OCI-LY1 (cell line): Measurements from ENCODE around the gene HPSE2.

Experiments used
- H2AFZ ChIP-seq: fragments of 200-600 bp; sonication (generic), shearing (Covaris generic); 2 replicates; pipeline ENCODE4 v1.6.0; 2014; ENCODE audit warnings: antibody characterized with exemption, mild to moderate bottlenecking, low read length
- H3F3A ChIP-seq: fragments of 200-600 bp; sonication (generic), shearing (Covaris generic); 2 replicates; pipeline ENCODE4 v1.6.0; 2014; ENCODE audit warnings: mild to moderate bottlenecking, antibody characterized with exemption, low read length, moderate library complexity; ENCODE audit not compliant: insufficient read depth
- H3K27ac ChIP-seq: fragments of 200-600 bp; sonication (generic); 2 replicates; pipeline ENCODE4 v1.5.1; 2014; ENCODE audit warnings: low read length, mixed run types, mild to moderate bottlenecking, low read depth; ENCODE audit not compliant: poor library complexity, severe bottlenecking
- H3K27me3 ChIP-seq: fragments of 200-600 bp; sonication (generic); 2 replicates; pipeline ENCODE4 v1.6.0; 2014; ENCODE audit warnings: antibody characterized with exemption, mild to moderate bottlenecking, low read length, moderate library complexity; ENCODE audit not compliant: insufficient read depth
- H3K36me3 ChIP-seq: fragments of 200-600 bp; sonication (generic); 2 replicates; pipeline ENCODE4 v1.6.1; 2014; ENCODE audit warnings: mild to moderate bottlenecking, antibody characterized with exemption, low read length, moderate library complexity, mixed read lengths; ENCODE audit not compliant: insufficient read depth
- H3K4me1 ChIP-seq: fragments of 200-600 bp; sonication (generic); 2 replicates; pipeline ENCODE4 v1.5.1; 2014; ENCODE audit warnings: mild to moderate bottlenecking, low read length, moderate library complexity; ENCODE audit not compliant: insufficient read depth, severe bottlenecking
- H3K4me2 ChIP-seq: fragments of 200-600 bp; sonication (generic), shearing (Covaris generic); 2 replicates; pipeline ENCODE4 v1.6.1; 2014; ENCODE audit warnings: low read length
- H3K4me3 ChIP-seq: fragments of 200-600 bp; sonication (generic); 2 replicates; pipeline ENCODE4 v1.5.1; 2014; ENCODE audit warnings: low read length, low read depth, mild to moderate bottlenecking, mixed read lengths; ENCODE audit not compliant: poor library complexity, severe bottlenecking
- H3K79me2 ChIP-seq: fragments of 200-600 bp; shearing (Covaris generic); 2 replicates; pipeline ENCODE4 v1.6.1; 2016; ENCODE audit warnings: mixed run types, low read length, mixed read lengths; ENCODE audit not compliant: insufficient read depth
- H3K9ac ChIP-seq: fragments of 200-600 bp; sonication (generic), shearing (Covaris generic); 2 replicates; pipeline ENCODE4 v1.6.1; 2014; ENCODE audit warnings: mild to moderate bottlenecking, low read length, mixed read lengths
- H3K9me2 ChIP-seq: fragments of 200-600 bp; sonication (generic), shearing (Covaris generic); 2 replicates; pipeline ENCODE4 v1.6.1; 2014; ENCODE audit warnings: low read depth, mild to moderate bottlenecking, low read length, mixed read lengths
- H3K9me3 ChIP-seq: fragments of 200-600 bp; shearing (Covaris generic); 2 replicates; pipeline ENCODE4 v1.6.1; 2014; ENCODE audit warnings: low read length, mixed read lengths
- H4K20me1 ChIP-seq: fragments of 200-600 bp; sonication (generic), shearing (Covaris generic); 2 replicates; pipeline ENCODE4 v1.6.0; 2016; ENCODE audit warnings: mild to moderate bottlenecking, low read length; ENCODE audit not compliant: insufficient read depth
- CTCF ChIP-seq: fragments of 200-600 bp; sonication (generic), shearing (Covaris generic); IDR thresholded peaks from 2 replicates; pipeline ENCODE4 v1.5.1; 2017; ENCODE audit warnings: mild to moderate bottlenecking, antibody characterized with exemption, low read length, moderate library complexity, mixed read lengths
- EZH2 ChIP-seq: fragments of 200-600 bp; sonication (generic), shearing (Covaris generic); IDR thresholded peaks from 2 replicates; pipeline ENCODE4 v1.8.0; 2017; ENCODE audit warnings: borderline replicate concordance, mixed run types, mild to moderate bottlenecking, antibody characterized with exemption, low read length, moderate library complexity, mixed read lengths

The HPSE2 gene

GRCh38 chr10:99123336-99123735, 112.3 kb downstream of the HPSE2 start:
- TF ChIP-seq EZH2 (no peak), CTCF (no peak)

GRCh38 chr10:99119258-99119748, 116.3 kb downstream of the HPSE2 start:
- no peak for TF ChIP-seq CTCF
- no peak for TF ChIP-seq EZH2
- no peak overlapping the region for H3K4me3 ChIP-seq
- no peak overlapping the region for H2AFZ ChIP-seq
- no peaks in the 10 kb centered on the region for H3K9me2 ChIP-seq
- H3K27me3 ChIP-seq: no peaks in the 10 kb centered on the region
- no peak overlapping the region for H3K4me2 ChIP-seq
- H4K20me1 ChIP-seq: no peaks in the 10 kb centered on the region
- H3K79me2 ChIP-seq: no peaks in the 10 kb centered on the region
- H3K9ac ChIP-seq: no peak overlapping the region
- H3K36me3 ChIP-seq: no peaks in the 10 kb centered on the region
- H3K27ac ChIP-seq: no peak overlapping the region
- H3F3A ChIP-seq: no peaks in the 10 kb centered on the region
- no peaks in the 10 kb centered on the region for H3K9me3 ChIP-seq
- H3K4me1 ChIP-seq: no peaks in the 10 kb centered on the region

More at GRCh38 chr10:99123336-99123735, 112.3 kb downstream of the HPSE2 start:
- Histone ChIP-seq H3F3A (no peaks in the 10 kb centered on the region), H4K20me1 (no peaks in the 10 kb centered on the region), H3K79me2 (no peaks in the 10 kb centered on the region), H3K4me1 (no peaks in the 10 kb centered on the region), H3K9ac (no peak overlapping the region), H3K4me2 (no peak overlapping the region), H3K27ac (no peak overlapping the region), H3K9me3 (no peaks in the 10 kb centered on the region), H3K9me2 (no peaks in the 10 kb centered on the region), H3K36me3 (no peaks in the 10 kb centered on the region), H2AFZ (no peak overlapping the region), H3K27me3 (no peaks in the 10 kb centered on the region), H3K4me3 (no peak overlapping the region)

- Histone ChIP-seq H3K27me3 (no peaks in the 10 kb centered on the region), H3K9ac (no peak overlapping the region), H3K9me2 (no peaks in the 10 kb centered on the region), H4K20me1 (no peaks in the 10 kb centered on the region), H2AFZ (no peak overlapping the region), H3K79me2 (no peaks in the 10 kb centered on the region), H3K27ac (no peak overlapping the region), H3K9me3 (no peaks in the 10 kb centered on the region), H3K4me3 (no peak overlapping the region), H3K4me2 (no peak overlapping the region), H3F3A (no peaks in the 10 kb centered on the region), H3K36me3 (no peaks in the 10 kb centered on the region), H3K4me1 (no peaks in the 10 kb centered on the region)
- TF ChIP-seq CTCF (no peak), EZH2 (no peak)
Measured at GRCh38 chr10:99115703-99116102, 119.9 kb downstream of the HPSE2 start.
